Caco-2 (cell line): ENCODE data around the gene ENOX1. TPM values are rescaled to one million over a fixed set of nuclear protein-coding genes. Genes with fewer than 3 reads are reported as not detected.

ENCODE experiments used
- BruUV-seq: library from RNA; stranded (reverse); fragments of 400-500 nt; replicated peaks from 2 replicates; lab custom pipeline; 2021; lab: Mats Ljungman, UMichigan
- CTCF ChIA-PET: fragments of 300-600 bp; sonication (Branson Sonifier 250); formaldehyde crosslinking; loops from one replicate; lab custom pipeline; 2022; ENCODE audit warnings: antibody characterized with exemption; lab: Charles Lee
- POLR2A ChIA-PET: fragments of 300-600 bp; sonication (Branson Sonifier 250); formaldehyde crosslinking; loops from one replicate; lab custom pipeline; 2022; ENCODE audit warnings: antibody characterized with exemption; lab: Charles Lee
- DNase-seq, 2 experiments: peaks; one replicate each; pipeline versions ENCODE4 v3.0.0 to v3.0.0-alpha.2; 2020 to 2022
- H3K27me3 ChIP-seq: replicated peaks from 2 replicates; pipeline ENCODE4 v1.6.0; 2011; ENCODE audit warnings: low read length; ENCODE audit not compliant: control insufficient read depth, insufficient read depth
- H3K36me3 ChIP-seq: 2 replicates; pipeline ENCODE4 v1.5.1; 2011; ENCODE audit warnings: low read length; ENCODE audit not compliant: control insufficient read depth, insufficient read depth
- H3K4me1 ChIP-seq: fragments of 250-450 bp; sonication (Bioruptor Pico); 2 replicates; pipeline ENCODE4 v1.5.1; 2020; ENCODE audit warnings: mild to moderate bottlenecking
- H3K4me3 ChIP-seq: 2 replicates; pipeline ENCODE4 v1.5.1; 2011; ENCODE audit warnings: low read depth, mild to moderate bottlenecking, control low read depth, low read length
- H3K9me3 ChIP-seq: fragments of 250-450 bp; sonication (Bioruptor Pico); 2 replicates; pipeline ENCODE4 v1.5.1; 2020; ENCODE audit warnings: mild to moderate bottlenecking, moderate library complexity
- H3K27ac Mint-ChIP-seq: one replicate; pipeline ENCODE4 v1.8.0; 2022; ENCODE audit warnings: mixed read lengths; ENCODE audit not compliant: unreplicated experiment
- H3K27me3 Mint-ChIP-seq: one replicate; pipeline ENCODE4 v1.8.0; 2022; ENCODE audit warnings: mixed read lengths; ENCODE audit not compliant: insufficient read depth, unreplicated experiment
- H3K36me3 Mint-ChIP-seq: one replicate; pipeline ENCODE4 v1.8.0; 2022; ENCODE audit warnings: mild to moderate bottlenecking, mixed read lengths; ENCODE audit not compliant: insufficient read depth, unreplicated experiment
- H3K4me1 Mint-ChIP-seq: one replicate; pipeline ENCODE4 v1.8.0; 2022; ENCODE audit warnings: low read depth, mixed read lengths; ENCODE audit not compliant: unreplicated experiment
- H3K4me3 Mint-ChIP-seq: one replicate; pipeline ENCODE4 v1.8.0; 2022; ENCODE audit warnings: mild to moderate bottlenecking, moderate library complexity, mixed read lengths; ENCODE audit not compliant: unreplicated experiment
- H3K9me3 Mint-ChIP-seq: one replicate; pipeline ENCODE4 v1.8.0; 2022; ENCODE audit warnings: mixed read lengths; ENCODE audit not compliant: unreplicated experiment
- intact Hi-C: fragments of 100-400 bp; cut with micrococcal nuclease; formaldehyde crosslinking; loops from one replicate; pipeline ENCODE4 v1.10.0; 2022; ENCODE audit not compliant: unreplicated experiment
- total RNA-seq: library from RNA; stranded (reverse); gene quantifications from 2 replicates; pipeline ENCODE4 v1.2.3, GENCODE V29; 2022
- TF ChIP-seq, protein P1 (sequence below), 2 experiments: fragments of 200-600 bp in 1 of 2; IDR thresholded peaks; 1 replicate in 1 of 2; 2 replicates in 1 of 2; pipeline versions ENCODE4 v1.5.1 to v1.8.0; 2011 to 2022; ENCODE audit warnings: antibody characterized with exemption in 1 of 2, control low read depth in 1 of 2, inconsistent platforms in 1 of 2, low read depth in 1 of 2, low read length in 1 of 2, mild to moderate bottlenecking in 1 of 2, moderate library complexity in 1 of 2; ENCODE audit not compliant: insufficient read depth in 1 of 2, severe bottlenecking in 1 of 2, unreplicated experiment in 1 of 2

Gene ENOX1
- total RNA-seq, 1 experiment from 2014 or later, result 9.1 TPM

DNA sequence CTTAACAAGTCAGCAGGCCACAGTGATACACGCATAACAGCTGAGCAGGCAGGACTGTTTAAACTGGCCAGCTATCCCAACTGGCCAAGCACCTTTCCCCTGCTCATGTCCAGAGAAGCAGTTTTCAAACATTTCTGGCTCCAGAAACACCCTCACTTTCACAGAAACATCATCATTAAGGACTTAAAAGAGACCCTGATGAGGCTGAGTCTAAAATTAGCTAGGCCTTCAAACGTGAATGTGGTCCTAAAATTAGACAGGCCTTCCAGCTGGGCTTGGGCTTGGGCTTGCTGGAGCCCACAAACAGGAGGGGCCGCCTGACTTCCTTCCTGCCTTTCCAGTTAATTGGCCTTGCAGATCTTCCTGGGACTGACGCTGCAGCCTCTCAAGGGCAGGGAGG lies 429.2 kb downstream of the ENOX1 start:
- H3K27ac Mint-ChIP-seq, result no peak overlapping the region
- TF ChIP-seq, protein P1, sequence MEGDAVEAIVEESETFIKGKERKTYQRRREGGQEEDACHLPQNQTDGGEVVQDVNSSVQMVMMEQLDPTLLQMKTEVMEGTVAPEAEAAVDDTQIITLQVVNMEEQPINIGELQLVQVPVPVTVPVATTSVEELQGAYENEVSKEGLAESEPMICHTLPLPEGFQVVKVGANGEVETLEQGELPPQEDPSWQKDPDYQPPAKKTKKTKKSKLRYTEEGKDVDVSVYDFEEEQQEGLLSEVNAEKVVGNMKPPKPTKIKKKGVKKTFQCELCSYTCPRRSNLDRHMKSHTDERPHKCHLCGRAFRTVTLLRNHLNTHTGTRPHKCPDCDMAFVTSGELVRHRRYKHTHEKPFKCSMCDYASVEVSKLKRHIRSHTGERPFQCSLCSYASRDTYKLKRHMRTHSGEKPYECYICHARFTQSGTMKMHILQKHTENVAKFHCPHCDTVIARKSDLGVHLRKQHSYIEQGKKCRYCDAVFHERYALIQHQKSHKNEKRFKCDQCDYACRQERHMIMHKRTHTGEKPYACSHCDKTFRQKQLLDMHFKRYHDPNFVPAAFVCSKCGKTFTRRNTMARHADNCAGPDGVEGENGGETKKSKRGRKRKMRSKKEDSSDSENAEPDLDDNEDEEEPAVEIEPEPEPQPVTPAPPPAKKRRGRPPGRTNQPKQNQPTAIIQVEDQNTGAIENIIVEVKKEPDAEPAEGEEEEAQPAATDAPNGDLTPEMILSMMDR (IDR thresholded peaks at IDR 0.05; ENCODE audit: insufficient read depth in 1 of 2, low read depth in 1 of 2, low read length in 1 of 2, severe bottlenecking in 1 of 2, unreplicated experiment in 1 of 2), result no peak
- Histone ChIP-seq H3K36me3 (no peaks in the 10 kb centered on the region), H3K27me3 (no peaks in the 10 kb centered on the region), H3K9me3 (no peaks in the 10 kb centered on the region), H3K4me1 (no peaks in the 10 kb centered on the region), H3K4me3 (no peak overlapping the region)
- no peaks in the 10 kb centered on the region for H3K36me3 Mint-ChIP-seq
- H3K27me3 Mint-ChIP-seq, result no peaks in the 10 kb centered on the region
- POLR2A ChIA-PET, result no interaction called here
- CTCF ChIA-PET, result no interaction called here
- H3K9me3 Mint-ChIP-seq, result no peaks in the 10 kb centered on the region
- no peak for DNase-seq
- intact Hi-C loops, result no loop called here
- H3K4me1 Mint-ChIP-seq, result no peaks in the 10 kb centered on the region
- H3K4me3 Mint-ChIP-seq, result no peak overlapping the region
- BruUV-seq, result no TSS peak

DNA sequence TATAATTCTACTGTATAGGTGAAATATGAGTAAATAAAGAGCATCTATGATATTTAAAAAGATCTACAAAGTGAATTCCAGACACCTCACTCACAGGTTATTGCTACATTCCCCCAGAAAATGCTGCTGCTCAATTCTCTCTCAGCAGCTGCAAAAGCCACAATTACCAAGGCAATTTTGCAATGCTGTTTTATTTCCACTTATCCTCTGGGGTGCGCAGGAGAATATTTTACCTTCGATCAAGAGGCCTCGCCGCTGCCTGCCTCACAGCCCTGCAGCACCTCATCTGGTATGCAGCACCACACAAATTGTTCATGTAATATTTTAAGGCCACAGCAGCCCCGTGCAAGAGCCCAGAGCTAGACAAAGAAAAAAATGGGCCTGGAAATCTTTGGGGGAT lies 430.2 kb downstream of the ENOX1 start:
- ChIA-PET POLR2A (no interaction called here), CTCF (interaction anchor here (0.6 kb wide), 1 partner anchor 57 kb away, joined by 4 read pairs; no protein-coding TSS in a partner anchor)
- no peaks in the 10 kb centered on the region for H3K27me3 Mint-ChIP-seq
- Histone ChIP-seq H3K36me3 (no peaks in the 10 kb centered on the region), H3K27me3 (no peaks in the 10 kb centered on the region), H3K4me3 (no peak overlapping the region), H3K9me3 (no peaks in the 10 kb centered on the region), H3K4me1 (no peaks in the 10 kb centered on the region)
- BruUV-seq, result no TSS peak
- no peaks in the 10 kb centered on the region for H3K9me3 Mint-ChIP-seq
- no peaks in the 10 kb centered on the region for H3K36me3 Mint-ChIP-seq
- DNase-seq, result no peak
- no peak overlapping the region for H3K27ac Mint-ChIP-seq
- no peak overlapping the region for H3K4me3 Mint-ChIP-seq
- H3K4me1 Mint-ChIP-seq, result no peaks in the 10 kb centered on the region
- TF ChIP-seq, protein P1 (IDR thresholded peaks at IDR 0.05; ENCODE audit: insufficient read depth in 1 of 2, low read depth in 1 of 2, low read length in 1 of 2, severe bottlenecking in 1 of 2, unreplicated experiment in 1 of 2), result no peak
- intact Hi-C loops, result no loop called here

DNA sequence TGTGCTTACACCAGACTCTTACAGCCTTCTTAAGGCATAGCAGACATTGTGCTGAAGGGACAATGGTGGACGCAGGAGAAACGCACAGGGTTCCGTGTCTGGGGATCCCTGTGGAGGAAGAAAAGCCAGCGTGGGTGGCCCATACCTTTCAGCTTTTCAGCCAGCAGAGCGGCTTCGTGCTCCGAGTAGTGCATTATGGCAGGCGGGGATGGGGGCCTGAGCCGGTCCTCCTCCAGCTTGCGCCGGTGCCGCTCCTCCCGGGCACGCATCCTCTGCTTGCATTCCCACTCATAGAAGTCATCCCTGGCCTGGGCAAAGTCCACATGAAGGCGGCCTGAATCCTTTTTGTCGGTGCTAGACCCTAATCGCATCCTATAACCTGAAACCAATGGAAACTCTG lies 431.0 kb downstream of the ENOX1 start:
- Histone ChIP-seq H3K4me1 (no peaks in the 10 kb centered on the region), H3K36me3 (no peaks in the 10 kb centered on the region), H3K9me3 (no peaks in the 10 kb centered on the region), H3K27me3 (no peaks in the 10 kb centered on the region), H3K4me3 (no peak overlapping the region)
- intact Hi-C loops, result no loop called here
- Mint-ChIP-seq H3K4me3 (no peak overlapping the region), H3K27me3 (no peaks in the 10 kb centered on the region), H3K36me3 (no peaks in the 10 kb centered on the region), H3K9me3 (no peaks in the 10 kb centered on the region), H3K27ac (no peak overlapping the region), H3K4me1 (no peaks in the 10 kb centered on the region)
- DNase-seq, result no peak
- BruUV-seq, result no TSS peak
- TF ChIP-seq, protein P1 (IDR thresholded peaks at IDR 0.05; ENCODE audit: insufficient read depth in 1 of 2, low read depth in 1 of 2, low read length in 1 of 2, severe bottlenecking in 1 of 2, unreplicated experiment in 1 of 2), result no peak
- CTCF ChIA-PET, result no interaction called here
- POLR2A ChIA-PET, result no interaction called here
